Neural progenitor cell (in vitro differentiated cells): ENCODE measurements around the gene USP15. TPM values are rescaled to one million over a fixed set of nuclear protein-coding genes. Genes with fewer than 3 reads are reported as not detected.

ENCODE experiments used
- DNase-seq: peaks from one replicate; pipeline ENCODE4 v3.0.0-alpha.2; 2016; ENCODE audit warnings: low spot score
- H2AFZ ChIP-seq: fragments of 200-600 bp; sonication (generic); replicated peaks from 2 replicates; pipeline ENCODE4 v1.6.1; 2016; ENCODE audit warnings: antibody characterized with exemption
- H3F3A ChIP-seq: fragments of 200-600 bp; sonication (generic); 2 replicates; pipeline ENCODE4 v1.6.1; 2016; ENCODE audit warnings: antibody characterized with exemption, low read depth
- H3K27ac ChIP-seq: fragments of 200-600 bp; sonication (generic); 2 replicates; pipeline ENCODE4 v1.5.1; 2016; ENCODE audit warnings: mild to moderate bottlenecking
- H3K27me3 ChIP-seq: fragments of 200-600 bp; sonication (generic); 2 replicates; pipeline ENCODE4 v1.6.1; 2016; ENCODE audit warnings: mild to moderate bottlenecking, moderate library complexity
- H3K36me3 ChIP-seq: fragments of 200-600 bp; sonication (generic); 2 replicates; pipeline ENCODE4 v1.5.1; 2016
- H3K4me1 ChIP-seq: fragments of 200-600 bp; sonication (generic); 2 replicates; pipeline ENCODE4 v1.6.1; 2016; ENCODE audit warnings: mixed run types
- H3K4me2 ChIP-seq: fragments of 200-600 bp; sonication (generic); 2 replicates; pipeline ENCODE4 v1.6.1; 2016
- H3K4me3 ChIP-seq: fragments of 200-600 bp; sonication (generic); 2 replicates; pipeline ENCODE4 v1.5.1; 2016
- H3K79me2 ChIP-seq: fragments of 200-600 bp; sonication (generic); 2 replicates; pipeline ENCODE4 v1.6.1; 2016; ENCODE audit warnings: low read depth
- H3K9ac ChIP-seq: fragments of 200-600 bp; sonication (generic); 2 replicates; pipeline ENCODE4 v1.6.1; 2016
- H3K9me3 ChIP-seq: fragments of 200-600 bp; sonication (generic); 2 replicates; pipeline ENCODE4 v1.5.1; 2016; ENCODE audit warnings: low read depth
- H4K20me1 ChIP-seq: fragments of 200-600 bp; sonication (generic); 2 replicates; pipeline ENCODE4 v1.6.1; 2016; ENCODE audit warnings: low read depth
- H3K27ac Mint-ChIP-seq: 3 replicates; pipeline ENCODE4 v1.8.0; 2021; ENCODE audit warnings: mixed read lengths
- H3K27me3 Mint-ChIP-seq: 2 replicates; pipeline ENCODE4 v1.8.0; 2022; ENCODE audit warnings: low read depth, mild to moderate bottlenecking, inconsistent platforms, moderate library complexity, mixed read lengths; ENCODE audit not compliant: insufficient read depth
- H3K36me3 Mint-ChIP-seq: 3 replicates; pipeline ENCODE4 v1.8.0; 2021; ENCODE audit warnings: mixed read lengths
- H3K4me1 Mint-ChIP-seq: 3 replicates; pipeline ENCODE4 v1.8.0; 2021; ENCODE audit warnings: mixed read lengths
- H3K4me3 Mint-ChIP-seq: 3 replicates; pipeline ENCODE4 v1.8.0; 2021; ENCODE audit warnings: mild to moderate bottlenecking, moderate library complexity, mixed read lengths
- H3K9me3 Mint-ChIP-seq: 3 replicates; pipeline ENCODE4 v1.8.0; 2020; ENCODE audit warnings: mixed read lengths
- EZH2 ChIP-seq: fragments of 200-600 bp; sonication (generic); IDR thresholded peaks from 2 replicates; pipeline ENCODE4 v1.6.1; 2017; ENCODE audit warnings: antibody characterized with exemption, mild to moderate bottlenecking, moderate library complexity
- EZH2phosphoT487 ChIP-seq: fragments of 200-600 bp; sonication (generic); IDR thresholded peaks from 2 replicates; pipeline ENCODE4 v1.6.1; 2017; ENCODE audit warnings: antibody characterized with exemption
- total RNA-seq: library from RNA; depleted of rRNA; stranded (reverse); fragments of >200 nt; gene quantifications from 2 replicates; pipeline ENCODE4 v1.2.3, GENCODE V29; 2015; ENCODE audit warnings: low replicate concordance
- TF ChIP-seq, protein P1 (sequence below): fragments of 200-600 bp; sonication (generic); IDR thresholded peaks from 2 replicates; pipeline ENCODE4 v1.5.1; 2017; ENCODE audit warnings: antibody characterized with exemption, mild to moderate bottlenecking

The USP15 gene
- total RNA-seq, 1 donor from 2014 or later, result 36.0 TPM

- no peak for DNase-seq
- no peaks in the 10 kb centered on the region for H3K36me3 ChIP-seq
- no peak for TF ChIP-seq EZH2phosphoT487
- TF ChIP-seq EZH2, result no peak
- TF ChIP-seq, protein P1, sequence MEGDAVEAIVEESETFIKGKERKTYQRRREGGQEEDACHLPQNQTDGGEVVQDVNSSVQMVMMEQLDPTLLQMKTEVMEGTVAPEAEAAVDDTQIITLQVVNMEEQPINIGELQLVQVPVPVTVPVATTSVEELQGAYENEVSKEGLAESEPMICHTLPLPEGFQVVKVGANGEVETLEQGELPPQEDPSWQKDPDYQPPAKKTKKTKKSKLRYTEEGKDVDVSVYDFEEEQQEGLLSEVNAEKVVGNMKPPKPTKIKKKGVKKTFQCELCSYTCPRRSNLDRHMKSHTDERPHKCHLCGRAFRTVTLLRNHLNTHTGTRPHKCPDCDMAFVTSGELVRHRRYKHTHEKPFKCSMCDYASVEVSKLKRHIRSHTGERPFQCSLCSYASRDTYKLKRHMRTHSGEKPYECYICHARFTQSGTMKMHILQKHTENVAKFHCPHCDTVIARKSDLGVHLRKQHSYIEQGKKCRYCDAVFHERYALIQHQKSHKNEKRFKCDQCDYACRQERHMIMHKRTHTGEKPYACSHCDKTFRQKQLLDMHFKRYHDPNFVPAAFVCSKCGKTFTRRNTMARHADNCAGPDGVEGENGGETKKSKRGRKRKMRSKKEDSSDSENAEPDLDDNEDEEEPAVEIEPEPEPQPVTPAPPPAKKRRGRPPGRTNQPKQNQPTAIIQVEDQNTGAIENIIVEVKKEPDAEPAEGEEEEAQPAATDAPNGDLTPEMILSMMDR, result no peak
- peak overlapping the region; percentile 99 for H3K4me3 Mint-ChIP-seq
- H3K4me3 ChIP-seq, result peak overlapping the region; percentile 100
- no peak overlapping the region for H3K27ac Mint-ChIP-seq
- H3K27ac ChIP-seq, result no peak overlapping the region
- H3K27me3 ChIP-seq, result no peaks in the 10 kb centered on the region
- peak overlapping the region; percentile 90 for H3K4me2 ChIP-seq
- no peaks in the 10 kb centered on the region for H3K27me3 Mint-ChIP-seq
- no peak overlapping the region for H3K9ac ChIP-seq
- peaks cover 12% of the 10 kb centered on the region for H3K4me1 ChIP-seq
- H3K36me3 Mint-ChIP-seq, result no peaks in the 10 kb centered on the region
- H3K9me3 ChIP-seq, result no peaks in the 10 kb centered on the region
- H3F3A ChIP-seq, result peaks cover 9% of the 10 kb centered on the region
- peaks cover 17% of the 10 kb centered on the region for H3K4me1 Mint-ChIP-seq
- H3K79me2 ChIP-seq, result peaks cover 66% of the 10 kb centered on the region
- H4K20me1 ChIP-seq, result peaks cover 18% of the 10 kb centered on the region
- H3K9me3 Mint-ChIP-seq, result no peaks in the 10 kb centered on the region
- H2AFZ ChIP-seq, result no peak overlapping the region
Measured at GRCh38 chr12:62261876-62262517, 1.8 kb downstream of the USP15 start.

GRCh38 chr12:62263232-62263631 is 3.0 kb downstream of the USP15 start:
- Mint-ChIP-seq H3K4me1 (peaks cover 17% of the 10 kb centered on the region), H3K4me3 (no peak overlapping the region), H3K27me3 (no peaks in the 10 kb centered on the region), H3K36me3 (no peaks in the 10 kb centered on the region), H3K27ac (no peak overlapping the region), H3K9me3 (no peaks in the 10 kb centered on the region)
- peaks cover 9% of the 10 kb centered on the region for H3F3A ChIP-seq
- H3K9ac ChIP-seq, result no peak overlapping the region
- H2AFZ ChIP-seq, result no peak overlapping the region
- no peaks in the 10 kb centered on the region for H3K27me3 ChIP-seq
- DNase-seq, result no peak
- H3K4me3 ChIP-seq, result no peak overlapping the region
- peaks cover 79% of the 10 kb centered on the region for H3K79me2 ChIP-seq
- H3K4me1 ChIP-seq, result peaks cover 12% of the 10 kb centered on the region
- no peak overlapping the region for H3K27ac ChIP-seq
- no peak overlapping the region for H3K4me2 ChIP-seq
- no peak for TF ChIP-seq EZH2phosphoT487
- TF ChIP-seq, protein P1, result no peak
- TF ChIP-seq EZH2, result no peak
- H3K9me3 ChIP-seq, result no peaks in the 10 kb centered on the region
- H4K20me1 ChIP-seq, result peaks cover 18% of the 10 kb centered on the region
- H3K36me3 ChIP-seq, result no peaks in the 10 kb centered on the region

- Histone ChIP-seq H3K4me1 (peaks cover 12% of the 10 kb centered on the region), H3K4me3 (no peak overlapping the region), H2AFZ (no peak overlapping the region), H4K20me1 (peaks cover 18% of the 10 kb centered on the region), H3K27me3 (no peaks in the 10 kb centered on the region), H3K36me3 (no peaks in the 10 kb centered on the region), H3K79me2 (peaks cover 86% of the 10 kb centered on the region), H3K9me3 (no peaks in the 10 kb centered on the region), H3K9ac (no peak overlapping the region), H3F3A (peaks cover 9% of the 10 kb centered on the region), H3K27ac (no peak overlapping the region), H3K4me2 (no peak overlapping the region)
- DNase-seq, result no peak
- Mint-ChIP-seq H3K36me3 (no peaks in the 10 kb centered on the region), H3K4me3 (no peak overlapping the region), H3K27me3 (no peaks in the 10 kb centered on the region), H3K27ac (no peak overlapping the region), H3K9me3 (no peaks in the 10 kb centered on the region), H3K4me1 (peaks cover 13% of the 10 kb centered on the region)
- TF ChIP-seq, protein P1, result no peak
- TF ChIP-seq EZH2phosphoT487 (no peak), EZH2 (no peak)
Measured at GRCh38 chr12:62263966-62264365, 3.8 kb downstream of the USP15 start.
